Hepatocyte (in vitro differentiated cells): Measurements from ENCODE around the gene PZP.

ENCODE experiments used
- EZH2 ChIP-seq: fragments of 200-600 bp; sonication (generic); IDR thresholded peaks from 2 replicates; pipeline ENCODE4 v1.6.1; 2016; ENCODE audit warnings: antibody characterized with exemption, mild to moderate bottlenecking, borderline replicate concordance
- EZH2phosphoT487 ChIP-seq: fragments of 200-600 bp; sonication (generic); IDR thresholded peaks from one replicate; pipeline ENCODE4 v1.6.1; 2018; ENCODE audit warnings: antibody characterized with exemption, mild to moderate bottlenecking, low read depth, moderate library complexity; ENCODE audit not compliant: unreplicated experiment, severe bottlenecking
- TF ChIP-seq, protein P1 (sequence below): fragments of 200-600 bp; sonication (generic); IDR thresholded peaks from 2 replicates; pipeline ENCODE4 v1.5.1; 2016; ENCODE audit warnings: antibody characterized with exemption, mild to moderate bottlenecking; ENCODE audit not compliant: poor library complexity

DNA sequence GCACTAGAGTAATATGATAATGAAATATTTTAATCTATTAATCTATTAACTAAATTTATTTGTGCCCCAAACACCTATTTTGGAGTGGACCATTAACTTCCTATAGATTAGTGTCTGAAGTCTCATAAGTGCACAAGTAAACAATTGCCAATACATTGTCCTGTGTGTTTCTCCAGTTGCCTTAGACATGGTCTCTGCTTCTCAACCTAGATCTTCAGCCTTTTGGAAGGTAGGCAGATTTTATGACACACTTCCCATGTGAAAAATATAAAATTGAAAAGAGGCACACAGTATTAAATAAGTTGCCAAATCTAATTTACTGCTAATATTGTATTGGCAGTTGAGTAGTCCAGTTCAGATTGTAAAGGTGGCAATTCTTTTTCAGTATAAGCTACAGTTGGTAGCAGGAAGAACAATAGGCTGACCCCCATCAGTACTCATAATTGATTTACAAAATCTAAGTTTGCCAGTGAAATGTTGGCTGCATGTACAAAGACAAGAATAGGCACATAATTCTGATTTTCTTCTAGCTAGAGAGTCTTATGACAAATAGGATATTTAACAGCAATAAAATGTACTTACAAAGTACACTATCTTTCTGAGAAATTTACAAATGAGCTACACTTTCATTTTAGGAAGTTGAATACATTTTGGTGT lies 103.3 kb downstream of the PZP start:
- TF ChIP-seq EZH2 (no peak), EZH2phosphoT487 (no peak)
- TF ChIP-seq, protein P1, sequence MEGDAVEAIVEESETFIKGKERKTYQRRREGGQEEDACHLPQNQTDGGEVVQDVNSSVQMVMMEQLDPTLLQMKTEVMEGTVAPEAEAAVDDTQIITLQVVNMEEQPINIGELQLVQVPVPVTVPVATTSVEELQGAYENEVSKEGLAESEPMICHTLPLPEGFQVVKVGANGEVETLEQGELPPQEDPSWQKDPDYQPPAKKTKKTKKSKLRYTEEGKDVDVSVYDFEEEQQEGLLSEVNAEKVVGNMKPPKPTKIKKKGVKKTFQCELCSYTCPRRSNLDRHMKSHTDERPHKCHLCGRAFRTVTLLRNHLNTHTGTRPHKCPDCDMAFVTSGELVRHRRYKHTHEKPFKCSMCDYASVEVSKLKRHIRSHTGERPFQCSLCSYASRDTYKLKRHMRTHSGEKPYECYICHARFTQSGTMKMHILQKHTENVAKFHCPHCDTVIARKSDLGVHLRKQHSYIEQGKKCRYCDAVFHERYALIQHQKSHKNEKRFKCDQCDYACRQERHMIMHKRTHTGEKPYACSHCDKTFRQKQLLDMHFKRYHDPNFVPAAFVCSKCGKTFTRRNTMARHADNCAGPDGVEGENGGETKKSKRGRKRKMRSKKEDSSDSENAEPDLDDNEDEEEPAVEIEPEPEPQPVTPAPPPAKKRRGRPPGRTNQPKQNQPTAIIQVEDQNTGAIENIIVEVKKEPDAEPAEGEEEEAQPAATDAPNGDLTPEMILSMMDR = no peak
